Nephron (organoid): Measurements from ENCODE around the gene SLMAP.
A peak's percentile ranks its signal among the peaks of the same experiment; 100 is the strongest.

Source experiments
- H3K27ac Mint-ChIP-seq, 3 experiments: 2 replicates each; pipeline ENCODE4 v1.8.0; 2020; ENCODE audit warnings: mixed read lengths in 3 of 3, mild to moderate bottlenecking in 2 of 3, moderate library complexity in 1 of 3
- H3K27me3 Mint-ChIP-seq: 2 replicates; pipeline ENCODE4 v1.8.0; 2021; ENCODE audit warnings: low read depth, mild to moderate bottlenecking, moderate library complexity, mixed read lengths
- H3K36me3 Mint-ChIP-seq: 2 replicates; pipeline ENCODE4 v1.8.0; 2020; ENCODE audit warnings: low read depth, mixed read lengths
- H3K4me1 Mint-ChIP-seq: 2 replicates; pipeline ENCODE4 v1.8.0; 2020; ENCODE audit warnings: mixed read lengths
- H3K4me3 Mint-ChIP-seq, 3 experiments: 2 replicates each; pipeline ENCODE4 v1.8.0; 2020; ENCODE audit warnings: mild to moderate bottlenecking in 3 of 3, mixed read lengths in 3 of 3, moderate library complexity in 2 of 3
- H3K9me3 Mint-ChIP-seq: 2 replicates; pipeline ENCODE4 v1.8.0; 2020; ENCODE audit warnings: mixed read lengths
- TF ChIP-seq, protein P1 (sequence below), 3 experiments: fragments of 200-600 bp; sonication (generic); IDR thresholded peaks; one replicate each; pipeline ENCODE4 v1.5.0; 2021; ENCODE audit warnings: antibody characterized with exemption in 3 of 3; ENCODE audit not compliant: unreplicated experiment in 3 of 3

Gene SLMAP

GRCh38 chr3:57851304-57851703 is 95.2 kb downstream of the SLMAP start:
- Mint-ChIP-seq H3K4me1 (no peaks in the 10 kb centered on the region), H3K9me3 (no peaks in the 10 kb centered on the region), H3K4me3 (no peak overlapping the region), H3K36me3 (peaks cover 4% of the 10 kb centered on the region), H3K27ac (no peak overlapping the region), H3K27me3 (no peaks in the 10 kb centered on the region)
- TF ChIP-seq, protein P1, sequence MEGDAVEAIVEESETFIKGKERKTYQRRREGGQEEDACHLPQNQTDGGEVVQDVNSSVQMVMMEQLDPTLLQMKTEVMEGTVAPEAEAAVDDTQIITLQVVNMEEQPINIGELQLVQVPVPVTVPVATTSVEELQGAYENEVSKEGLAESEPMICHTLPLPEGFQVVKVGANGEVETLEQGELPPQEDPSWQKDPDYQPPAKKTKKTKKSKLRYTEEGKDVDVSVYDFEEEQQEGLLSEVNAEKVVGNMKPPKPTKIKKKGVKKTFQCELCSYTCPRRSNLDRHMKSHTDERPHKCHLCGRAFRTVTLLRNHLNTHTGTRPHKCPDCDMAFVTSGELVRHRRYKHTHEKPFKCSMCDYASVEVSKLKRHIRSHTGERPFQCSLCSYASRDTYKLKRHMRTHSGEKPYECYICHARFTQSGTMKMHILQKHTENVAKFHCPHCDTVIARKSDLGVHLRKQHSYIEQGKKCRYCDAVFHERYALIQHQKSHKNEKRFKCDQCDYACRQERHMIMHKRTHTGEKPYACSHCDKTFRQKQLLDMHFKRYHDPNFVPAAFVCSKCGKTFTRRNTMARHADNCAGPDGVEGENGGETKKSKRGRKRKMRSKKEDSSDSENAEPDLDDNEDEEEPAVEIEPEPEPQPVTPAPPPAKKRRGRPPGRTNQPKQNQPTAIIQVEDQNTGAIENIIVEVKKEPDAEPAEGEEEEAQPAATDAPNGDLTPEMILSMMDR (IDR thresholded peaks at IDR 0.05; ENCODE audit: unreplicated experiment in 3 of 3) = no peak

DNA sequence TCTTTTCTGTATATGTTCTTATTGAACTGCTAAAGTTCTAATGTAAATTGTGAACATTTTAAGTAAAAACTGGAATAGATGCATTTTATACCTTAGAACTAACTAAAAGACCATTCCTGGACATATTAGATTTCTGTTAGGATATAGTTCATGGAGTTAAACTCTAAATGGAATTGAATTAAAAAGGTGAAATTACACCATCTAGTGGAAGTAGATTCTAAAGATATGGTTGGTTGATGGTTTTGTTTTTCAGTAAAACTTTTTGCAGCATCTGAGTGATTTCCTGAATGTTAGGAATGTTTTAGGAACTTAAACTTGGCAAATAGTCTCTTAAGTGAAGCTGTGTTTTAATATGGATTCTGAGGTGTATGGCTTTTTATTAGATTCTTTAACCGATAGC is 96.8 kb downstream of the SLMAP start:
- Mint-ChIP-seq H3K4me1 (no peaks in the 10 kb centered on the region), H3K27ac (peak overlapping the region in 1 of 3 experiments; percentile 34), H3K36me3 (peaks cover 4% of the 10 kb centered on the region), H3K27me3 (no peaks in the 10 kb centered on the region), H3K9me3 (no peaks in the 10 kb centered on the region), H3K4me3 (no peak overlapping the region)
- TF ChIP-seq, protein P1 (IDR thresholded peaks at IDR 0.05; ENCODE audit: unreplicated experiment in 3 of 3) = peak; percentile 28 to 52 (median 44)

GRCh38 chr3:57855281-57855680 is 99.2 kb downstream of the SLMAP start:
- Mint-ChIP-seq H3K36me3 (peaks cover 9% of the 10 kb centered on the region), H3K4me3 (no peak overlapping the region), H3K27ac (no peak overlapping the region), H3K4me1 (no peaks in the 10 kb centered on the region), H3K9me3 (no peaks in the 10 kb centered on the region), H3K27me3 (no peaks in the 10 kb centered on the region)
- TF ChIP-seq, protein P1 (IDR thresholded peaks at IDR 0.05; ENCODE audit: unreplicated experiment in 3 of 3) = no peak

- Mint-ChIP-seq H3K9me3 (no peaks in the 10 kb centered on the region), H3K27me3 (no peaks in the 10 kb centered on the region), H3K27ac (no peak overlapping the region), H3K4me3 (no peak overlapping the region), H3K36me3 (peaks cover 8% of the 10 kb centered on the region), H3K4me1 (no peaks in the 10 kb centered on the region)
- TF ChIP-seq, protein P1 (IDR thresholded peaks at IDR 0.05; ENCODE audit: unreplicated experiment in 3 of 3) = no peak
Measured at GRCh38 chr3:57855943-57856342, 99.8 kb downstream of the SLMAP start.

- H3K4me1 Mint-ChIP-seq = no peaks in the 10 kb centered on the region
- TF ChIP-seq, protein P1 (IDR thresholded peaks at IDR 0.05; ENCODE audit: unreplicated experiment in 3 of 3) = peak in 2 of 3 experiments; percentile 16 to 22
- H3K4me3 Mint-ChIP-seq = no peak overlapping the region
- H3K27me3 Mint-ChIP-seq = no peaks in the 10 kb centered on the region
- peaks cover 11% of the 10 kb centered on the region for H3K36me3 Mint-ChIP-seq
- H3K27ac Mint-ChIP-seq = no peak overlapping the region
- H3K9me3 Mint-ChIP-seq = no peaks in the 10 kb centered on the region
Measured at GRCh38 chr3:57856675-57857074, 100.6 kb downstream of the SLMAP start.

GRCh38 chr3:57862894-57863293 is 106.8 kb downstream of the SLMAP start:
- Mint-ChIP-seq H3K4me1 (no peaks in the 10 kb centered on the region), H3K27ac (no peak overlapping the region), H3K9me3 (no peaks in the 10 kb centered on the region), H3K27me3 (no peaks in the 10 kb centered on the region), H3K4me3 (no peak overlapping the region), H3K36me3 (peaks cover 45% of the 10 kb centered on the region)
- TF ChIP-seq, protein P1 (IDR thresholded peaks at IDR 0.05; ENCODE audit: unreplicated experiment in 3 of 3) = no peak
